Spleen (tissue), 11 donors: ENCODE data around the gene TBXAS1. TPM values are rescaled to one million over a fixed set of nuclear protein-coding genes. Genes with fewer than 3 reads are reported as not detected.
A peak's percentile ranks its signal among the peaks of the same experiment; 100 is the strongest.
"Not testable (repeated sequence)": the region's sequence is repeated elsewhere in the genome, so short reads cannot be mapped to it uniquely, and the experiment has no call there.

Experiments used
- DNase-seq: peaks from one replicate; pipeline ENCODE4 v3.0.0-alpha.2; 2020
- H3K27ac ChIP-seq, 8 donors: fragments of 200-600 bp; sonication (generic) in 7 of 8; 1 replicate in 4 of 8; 2 replicates in 4 of 8; pipeline versions ENCODE4 v1.5.0 to v1.8.0; 2016 to 2021; ENCODE audit warnings: inconsistent platforms in 4 of 8, mild to moderate bottlenecking in 4 of 8, moderate library complexity in 1 of 8
- H3K27me3 ChIP-seq, 7 donors: fragments of 200-600 bp; sonication (generic) in 6 of 7; replicated peaks in 1 of 7; 1 replicate in 4 of 7; 2 replicates in 3 of 7; pipeline versions ENCODE4 v1.5.0 to v1.8.0; 2016 to 2021; ENCODE audit warnings: inconsistent platforms in 3 of 7, mild to moderate bottlenecking in 1 of 7
- H3K36me3 ChIP-seq, 6 donors: fragments of 200-600 bp; sonication (generic) in 5 of 6; 1 replicate in 4 of 6; 2 replicates in 2 of 6; pipeline versions ENCODE4 v1.5.0 to v1.8.0; 2016 to 2021; ENCODE audit warnings: inconsistent platforms in 2 of 6
- H3K4me1 ChIP-seq, 6 donors: fragments of 200-600 bp; sonication (generic) in 5 of 6; 1 replicate in 3 of 6; 2 replicates in 3 of 6; pipeline versions ENCODE4 v1.5.0 to v1.8.0; 2016 to 2021; ENCODE audit warnings: inconsistent platforms in 3 of 6
- H3K4me3 ChIP-seq, 8 donors: fragments of 200-600 bp; sonication (generic) in 7 of 8; 1 replicate in 4 of 8; 2 replicates in 4 of 8; pipeline versions ENCODE4 v1.5.0 to v1.8.0; 2016 to 2021; ENCODE audit warnings: inconsistent platforms in 4 of 8, mild to moderate bottlenecking in 4 of 8, moderate library complexity in 2 of 8
- H3K9me3 ChIP-seq, 8 donors: fragments of 200-600 bp; sonication (generic) in 7 of 8; 1 replicate in 4 of 8; 2 replicates in 4 of 8; pipeline versions ENCODE4 v1.5.0 to v1.8.0; 2016 to 2021; ENCODE audit warnings: inconsistent platforms in 4 of 8
- CTCF ChIP-seq, 11 experiments: fragments of 200-600 bp in 7 of 11; fragments of 450-650 bp in 4 of 11; sonication (generic) in 4 of 11; IDR thresholded peaks in 8 of 11; conservative IDR thresholded peaks in 3 of 11; 1 replicate in 7 of 11; 2 replicates in 4 of 11; pipeline versions ENCODE4 v1.4.0 to v1.8.0; 2016 to 2021; ENCODE audit warnings: antibody characterized with exemption in 11 of 11, inconsistent platforms in 4 of 11, mild to moderate bottlenecking in 1 of 11
- POLR2A ChIP-seq, 3 donors: fragments of 450-650 bp; IDR thresholded peaks; one replicate each; pipeline ENCODE4 v1.5.1; 2017; ENCODE audit warnings: antibody characterized with exemption in 3 of 3, mild to moderate bottlenecking in 1 of 3
- POLR2AphosphoS5 ChIP-seq, 3 donors: sonication (generic); formaldehyde crosslinking; IDR thresholded peaks; one replicate each; pipeline ENCODE4 v1.5.1; 2017; ENCODE audit warnings: antibody characterized with exemption in 3 of 3
- WGBS, 5 donors: extraction: QIAGEN DNeasy Blood & Tissue Kit in 3 of 5; methylation state at CpG; one replicate each; pipeline versions ENCODE4 v1.1.5 to v1.1.7; 2013 to 2018; 5-methylcytosine and 5-hydroxymethylcytosine counted together
- intact Hi-C: fragments of 100-400 bp; cut with DNase I; formaldehyde crosslinking; loops from one replicate; pipeline ENCODE4 v1.15.0; 2023; ENCODE audit warnings: low total_unique reads
- polyA plus RNA-seq, 3 donors: library from polyadenylated mRNA; stranded (reverse); fragments of 200-250 nt; gene quantifications; one replicate each; pipeline ENCODE4 v1.2.1, GENCODE V29; 2013
- total RNA-seq, 7 donors: library from RNA; depleted of rRNA in 3 of 7; stranded (reverse); fragments of >200 nt in 3 of 7; fragmentation: NEBNext Ultra II Directional in 4 of 7; extraction: Animal tissue kit (Norgen Biotek cat#: 25700) in 4 of 7; gene quantifications; one replicate each; pipeline versions ENCODE4 v1.1.0 to v1.2.1, GENCODE V29; 2016 to 2021
- donor health status: healthy with polysubstance abuse.
- donor health status: DM: no; HTN: no; CAD: no; lungs with moderate emphysema.
- donor health status: DM: no; HTN: no; CAD: no.
- donor health status: Bipolar disorder and iron deficiency.
- donor health status: healthy.
- donor health status: DM: no; HTN: no; CAD: no.
- donor health status: DM: yes; HTN: yes; CAD: no.

Gene TBXAS1
- total and polyA plus RNA-seq, 10 donors = 19.8 to 287 (median 147) TPM

DNA sequence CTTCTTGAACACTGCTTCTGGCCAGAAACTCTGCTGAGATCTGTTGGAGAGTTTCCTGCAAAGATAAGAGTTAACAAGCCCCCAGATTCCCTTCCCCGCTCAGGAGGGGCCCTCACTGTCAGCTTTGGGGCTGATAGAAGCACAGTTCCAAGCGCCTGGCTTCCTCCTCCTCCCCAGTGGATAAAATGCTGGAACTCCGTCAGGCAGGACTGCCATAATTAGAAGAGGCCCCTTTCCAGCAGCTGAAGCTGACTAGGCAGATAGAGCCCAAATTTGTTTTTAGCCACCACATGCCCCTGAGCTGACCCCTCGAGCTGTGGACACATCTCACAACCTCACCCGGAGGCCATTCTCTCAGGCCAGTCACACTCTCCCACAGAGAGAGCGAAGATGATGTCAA, 89.4 kb downstream of the TBXAS1 start:
- no peak for TF ChIP-seq POLR2AphosphoS5 (IDR thresholded peaks at IDR 0.05)
- no peak for TF ChIP-seq POLR2A (IDR thresholded peaks at IDR 0.05)
- TF ChIP-seq CTCF (IDR thresholded peaks at IDR 0.05 in 8 of 11, conservative IDR thresholded peaks at IDR 0.05 in 3 of 11) = no peak
- H3K4me1 ChIP-seq = peaks cover 5 to 35% (median 17%) of the 10 kb centered on the region in 6 donors
- no peaks in the 10 kb centered on the region for H3K9me3 ChIP-seq
- intact Hi-C loops = no loop called here
- H3K4me3 ChIP-seq = no peak overlapping the region
- WGBS, 5 donors = 60 to 75% (median 71%) methylated on average over 6 of the region's 6 CpGs
- peaks cover 0 to 79% (median 2%) of the 10 kb centered on the region in 6 donors for H3K36me3 ChIP-seq
- no peaks in the 10 kb centered on the region for H3K27me3 ChIP-seq
- no peak for DNase-seq
- H3K27ac ChIP-seq = peak overlapping the region in 3 of 8 donors; percentile 70 to 80 (median 75)

- Histone ChIP-seq H3K36me3 (peaks cover 0 to 35% (median 2%) of the 10 kb centered on the region in 6 donors), H3K27ac (no peak overlapping the region), H3K27me3 (no peaks in the 10 kb centered on the region), H3K4me1 (peaks cover 0 to 5% (median under 1%) of the 10 kb centered on the region in 6 donors), H3K4me3 (no peak overlapping the region), H3K9me3 (no peaks in the 10 kb centered on the region)
- no peak for DNase-seq
- WGBS, 5 donors = 76 to 89% (median 84%) methylated on average over 7 of the region's 7 CpGs
- no peak for TF ChIP-seq POLR2A (IDR thresholded peaks at IDR 0.05)
- intact Hi-C loops = no loop called here
Measured at GRCh38 chr7:139923090-139923489, 94.0 kb downstream of the TBXAS1 start.

DNA sequence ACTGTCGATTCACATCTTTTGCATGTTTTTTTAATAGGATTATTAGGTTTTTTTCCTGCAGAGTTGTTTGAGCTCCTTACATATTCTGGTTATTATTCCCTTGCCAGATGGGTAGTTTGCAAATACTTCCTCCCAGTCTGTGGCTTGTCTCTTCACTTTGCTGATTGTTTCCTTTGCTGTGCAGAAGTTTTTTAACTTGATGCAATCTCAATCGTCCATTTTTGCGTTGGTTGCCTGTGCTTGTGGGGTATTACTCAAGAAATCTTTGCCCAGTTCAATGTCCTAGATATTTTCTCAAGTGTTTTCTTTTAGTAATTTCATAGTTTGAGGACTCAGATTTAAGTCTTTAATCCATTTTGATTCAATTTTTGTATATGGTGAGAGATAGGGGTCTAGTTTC, 95.4 kb downstream of the TBXAS1 start:
- H3K4me1 ChIP-seq = peaks cover 0 to 5% (median 0%) of the 10 kb centered on the region in 6 donors
- H3K27ac ChIP-seq = peak overlapping the region in 1 of 8 donors; percentile 1
- H3K36me3 ChIP-seq = peaks cover 0 to 28% (median 1%) of the 10 kb centered on the region in 6 donors
- H3K27me3 ChIP-seq = no peaks in the 10 kb centered on the region
- intact Hi-C loops = no loop called here
- no peak overlapping the region for H3K4me3 ChIP-seq
- WGBS, 5 donors = 47 to 63% (median 60%) methylated on average over 3 of the region's 3 CpGs
- no peak for DNase-seq
- no peaks in the 10 kb centered on the region for H3K9me3 ChIP-seq
- TF ChIP-seq POLR2AphosphoS5 (IDR thresholded peaks at IDR 0.05) (no peak), CTCF (IDR thresholded peaks at IDR 0.05 in 8 of 11, conservative IDR thresholded peaks at IDR 0.05 in 3 of 11) (no peak), POLR2A (IDR thresholded peaks at IDR 0.05) (no peak)

GRCh38 chr7:139929221-139929620, 100.2 kb downstream of the TBXAS1 start:
- H3K36me3 ChIP-seq = peaks cover 0 to 33% (median 0%) of the 10 kb centered on the region in 6 donors
- 87 to 95% (median 93%) methylated on average over 7 to 8 of the region's 8 CpGs for WGBS, 5 donors
- H3K9me3 ChIP-seq, DNase-seq, H3K4me3 ChIP-seq, H3K4me1 ChIP-seq, H3K27me3 ChIP-seq, H3K27ac ChIP-seq, intact Hi-C loops: not testable (repeated sequence)

DNA sequence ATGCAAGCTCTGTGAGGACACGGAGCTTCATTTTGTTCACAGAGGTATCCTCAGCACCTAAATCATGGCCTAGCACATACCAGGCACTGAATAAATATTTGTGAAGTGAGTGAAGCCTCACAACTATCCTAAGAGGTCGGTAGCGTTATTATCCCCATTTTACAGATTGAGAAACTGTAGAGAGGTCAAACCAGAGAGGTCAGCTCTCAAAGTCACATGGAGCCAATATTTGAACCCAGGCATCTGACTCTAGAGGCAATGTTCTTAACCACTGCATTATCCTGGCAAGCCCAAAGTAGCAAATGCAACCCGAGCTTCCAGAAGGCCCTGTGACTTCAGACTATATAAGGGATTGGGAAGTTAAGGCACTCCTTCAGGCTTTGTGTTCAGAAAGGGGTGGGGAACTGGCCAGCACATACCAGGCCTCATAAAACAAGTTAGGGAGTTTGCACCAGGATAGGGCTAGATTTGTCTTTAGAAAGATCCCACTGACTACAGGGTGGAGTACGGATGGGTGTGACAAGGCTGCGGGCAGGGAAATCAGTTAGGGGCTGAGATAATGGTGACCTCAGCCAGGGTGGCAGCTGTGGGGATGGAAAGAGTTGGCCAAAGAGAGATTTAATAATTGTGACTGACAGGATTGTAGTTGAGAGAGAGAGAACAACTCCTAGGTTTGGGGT, 101.4 kb downstream of the TBXAS1 start:
- no peaks in the 10 kb centered on the region for H3K9me3 ChIP-seq
- no peak for DNase-seq
- TF ChIP-seq POLR2A (IDR thresholded peaks at IDR 0.05) (no peak), POLR2AphosphoS5 (IDR thresholded peaks at IDR 0.05) (no peak), CTCF (IDR thresholded peaks at IDR 0.05 in 8 of 11, conservative IDR thresholded peaks at IDR 0.05 in 3 of 11) (no peak)
- intact Hi-C loops = no loop called here
- no peak overlapping the region for H3K4me3 ChIP-seq
- H3K4me1 ChIP-seq = peaks cover 0 to 4% (median 0%) of the 10 kb centered on the region in 6 donors
- H3K36me3 ChIP-seq = peaks cover 0 to 43% (median 0%) of the 10 kb centered on the region in 6 donors
- H3K27ac ChIP-seq = no peak overlapping the region
- no peaks in the 10 kb centered on the region for H3K27me3 ChIP-seq
- 87 to 96% (median 93%) methylated on average over 6 of the region's 6 CpGs for WGBS, 5 donors
